Natural killer cell (primary cell): ENCODE measurements around the gene ARID1B. TPM values are rescaled to one million over a fixed set of nuclear protein-coding genes. Genes with fewer than 3 reads are reported as not detected.

Experiments used
- ATAC-seq, 3 donors: fragments of 150-1000 bp in 2 of 3; fragments of 200-7000 bp in 1 of 3; cut with Tn5 transposase; 1 replicate in 1 of 3; 2 replicates in 2 of 3; pipeline ENCODE4 v1.10.0; 2021; ENCODE audit warnings: mild to moderate bottlenecking in 2 of 3, moderate library complexity in 2 of 3
- DNase-seq, 2 donors: peaks; one replicate each; pipeline versions ENCODE4 v3.0.0 to v3.0.0-alpha.2; 2013 to 2021; ENCODE audit warnings: mixed read lengths in 1 of 2
- H3K27ac ChIP-seq: one replicate; pipeline ENCODE4 v1.5.1; 2013; ENCODE audit warnings: mild to moderate bottlenecking, low read length
- H3K27me3 ChIP-seq: one replicate; pipeline ENCODE4 v1.6.1; 2013; ENCODE audit warnings: low read length; ENCODE audit not compliant: control insufficient read depth, insufficient read depth
- H3K36me3 ChIP-seq: one replicate; pipeline ENCODE4 v1.6.1; 2013; ENCODE audit warnings: low read length; ENCODE audit not compliant: control insufficient read depth, insufficient read depth
- H3K4me1 ChIP-seq: one replicate; pipeline ENCODE4 v1.6.1; 2013; ENCODE audit warnings: low read length; ENCODE audit not compliant: control insufficient read depth, insufficient read depth
- H3K4me3 ChIP-seq: one replicate; pipeline ENCODE4 v1.5.1; 2013; ENCODE audit warnings: low read length
- H3K9me3 ChIP-seq: one replicate; pipeline ENCODE4 v1.6.1; 2013; ENCODE audit warnings: low read length; ENCODE audit not compliant: control insufficient read depth, insufficient read depth
- H3K27ac Mint-ChIP-seq, 2 donors: one replicate each; pipeline ENCODE4 v1.8.0; 2022; ENCODE audit warnings: mild to moderate bottlenecking in 2 of 2, mixed read lengths in 2 of 2, moderate library complexity in 1 of 2
- H3K27me3 Mint-ChIP-seq, 2 donors: one replicate each; pipeline ENCODE4 v1.8.0; 2022; ENCODE audit warnings: low read depth in 2 of 2, mixed read lengths in 2 of 2
- H3K36me3 Mint-ChIP-seq: one replicate; pipeline ENCODE4 v1.8.0; 2022; ENCODE audit warnings: mixed read lengths
- H3K4me1 Mint-ChIP-seq, 2 donors: one replicate each; pipeline ENCODE4 v1.8.0; 2022; ENCODE audit warnings: mixed read lengths in 2 of 2
- H3K4me3 Mint-ChIP-seq: one replicate; pipeline ENCODE4 v1.8.0; 2022; ENCODE audit warnings: mild to moderate bottlenecking, moderate library complexity, mixed read lengths
- H3K9me3 Mint-ChIP-seq, 2 donors: one replicate each; pipeline ENCODE4 v1.8.0; 2022; ENCODE audit warnings: mixed read lengths in 2 of 2
- WGBS: methylation state at CpG from one replicate; pipeline ENCODE4 v1.1.7; 2013; ENCODE audit warnings: missing lambda C conversion rate; ENCODE audit not compliant: insufficient coverage; 5-methylcytosine and 5-hydroxymethylcytosine counted together
- intact Hi-C: fragments of 100-400 bp; cut with micrococcal nuclease; formaldehyde crosslinking; loops from one replicate; pipeline ENCODE4 v1.14.2; 2022
- total RNA-seq, 4 donors: library from RNA; stranded (reverse); fragments of 120-200 nt in 1 of 4; gene quantifications; one replicate each; pipeline versions ENCODE4 v1.2.3 to v1.2.4, GENCODE V29; 2013 to 2022
- TF ChIP-seq, protein P1 (sequence below): fragments of 200-600 bp; IDR thresholded peaks from one replicate; pipeline ENCODE4 v1.8.0; 2022; ENCODE audit warnings: antibody characterized with exemption

Gene ARID1B
- total RNA-seq, 3 donors from 2014 or later (not counting 1 experiment from before 2014, with no cell fraction given), result 180 to 201 (median 189) TPM

DNA sequence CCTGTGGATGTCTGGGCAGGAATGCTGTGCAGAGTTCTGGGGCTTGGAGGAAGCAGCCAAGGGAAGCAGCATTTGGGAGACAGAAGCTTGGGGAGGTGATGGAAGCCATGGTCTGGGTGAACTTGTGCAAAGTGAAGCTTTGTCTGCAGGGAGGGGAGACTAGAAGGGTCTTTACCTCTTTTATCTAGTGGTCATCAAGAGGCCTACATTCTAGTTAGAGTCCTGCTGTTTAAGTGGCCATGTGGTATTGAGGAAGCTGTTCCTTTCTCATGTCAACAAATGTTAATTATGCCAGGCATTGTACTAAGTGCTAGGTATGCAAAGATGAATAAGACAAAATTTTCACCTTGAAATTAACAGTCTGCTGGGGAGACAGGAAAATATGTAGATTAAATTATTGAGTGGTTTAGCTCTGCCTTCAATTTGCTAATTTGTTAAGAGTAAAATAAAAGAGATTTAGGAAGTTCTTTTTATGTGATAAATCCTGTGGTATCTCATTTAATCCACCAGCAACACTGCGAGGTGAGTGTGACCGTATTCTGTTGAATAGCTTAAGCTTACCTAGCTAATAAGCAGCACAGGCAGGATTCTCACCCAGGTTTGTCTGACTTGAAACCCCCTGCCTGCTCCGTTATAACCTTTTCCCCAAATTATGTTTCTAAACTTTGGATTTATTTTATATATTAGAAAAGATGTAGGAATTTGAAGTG lies 43.1 kb downstream of the ARID1B start:
- H3K9me3 Mint-ChIP-seq, result no peaks in the 10 kb centered on the region
- H3K27ac Mint-ChIP-seq, result peak overlapping the region; percentile 11 to 65
- Histone ChIP-seq H3K27me3 (no peaks in the 10 kb centered on the region), H3K4me3 (no peak overlapping the region), H3K27ac (no peak overlapping the region), H3K36me3 (no peaks in the 10 kb centered on the region), H3K9me3 (no peaks in the 10 kb centered on the region), H3K4me1 (peaks cover 35% of the 10 kb centered on the region)
- DNase-seq, result no peak
- no peaks in the 10 kb centered on the region for H3K36me3 Mint-ChIP-seq
- 82% methylated on average over 3 of the region's 3 CpGs for WGBS
- peak overlapping the region; percentile 52 for H3K4me3 Mint-ChIP-seq
- TF ChIP-seq, protein P1, sequence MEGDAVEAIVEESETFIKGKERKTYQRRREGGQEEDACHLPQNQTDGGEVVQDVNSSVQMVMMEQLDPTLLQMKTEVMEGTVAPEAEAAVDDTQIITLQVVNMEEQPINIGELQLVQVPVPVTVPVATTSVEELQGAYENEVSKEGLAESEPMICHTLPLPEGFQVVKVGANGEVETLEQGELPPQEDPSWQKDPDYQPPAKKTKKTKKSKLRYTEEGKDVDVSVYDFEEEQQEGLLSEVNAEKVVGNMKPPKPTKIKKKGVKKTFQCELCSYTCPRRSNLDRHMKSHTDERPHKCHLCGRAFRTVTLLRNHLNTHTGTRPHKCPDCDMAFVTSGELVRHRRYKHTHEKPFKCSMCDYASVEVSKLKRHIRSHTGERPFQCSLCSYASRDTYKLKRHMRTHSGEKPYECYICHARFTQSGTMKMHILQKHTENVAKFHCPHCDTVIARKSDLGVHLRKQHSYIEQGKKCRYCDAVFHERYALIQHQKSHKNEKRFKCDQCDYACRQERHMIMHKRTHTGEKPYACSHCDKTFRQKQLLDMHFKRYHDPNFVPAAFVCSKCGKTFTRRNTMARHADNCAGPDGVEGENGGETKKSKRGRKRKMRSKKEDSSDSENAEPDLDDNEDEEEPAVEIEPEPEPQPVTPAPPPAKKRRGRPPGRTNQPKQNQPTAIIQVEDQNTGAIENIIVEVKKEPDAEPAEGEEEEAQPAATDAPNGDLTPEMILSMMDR, result no peak
- H3K27me3 Mint-ChIP-seq, result no peaks in the 10 kb centered on the region
- intact Hi-C loops, result no loop called here
- no peak for ATAC-seq
- H3K4me1 Mint-ChIP-seq, result peaks cover 81 to 83% of the 10 kb centered on the region in 2 donors

GRCh38 chr6:156821707-156822106 lies 44.5 kb downstream of the ARID1B start:
- H3K9me3 ChIP-seq, result no peaks in the 10 kb centered on the region
- H3K27ac Mint-ChIP-seq, result peak overlapping the region; percentile 39 to 77
- peaks cover 31% of the 10 kb centered on the region for H3K4me1 ChIP-seq
- WGBS, result 78% methylated on average over 1 of the region's 2 CpGs
- intact Hi-C loops, result no loop called here
- DNase-seq (no peak), ATAC-seq (no peak)
- H3K4me3 Mint-ChIP-seq, result peak overlapping the region; percentile 77
- no peaks in the 10 kb centered on the region for H3K36me3 ChIP-seq
- H3K27me3 Mint-ChIP-seq, result no peaks in the 10 kb centered on the region
- no peak overlapping the region for H3K4me3 ChIP-seq
- no peak overlapping the region for H3K27ac ChIP-seq
- TF ChIP-seq, protein P1, result no peak
- no peaks in the 10 kb centered on the region for H3K36me3 Mint-ChIP-seq
- no peaks in the 10 kb centered on the region for H3K27me3 ChIP-seq
- H3K4me1 Mint-ChIP-seq, result peaks cover 80 to 84% of the 10 kb centered on the region in 2 donors
- no peaks in the 10 kb centered on the region for H3K9me3 Mint-ChIP-seq

GRCh38 chr6:156822747-156823206 lies 45.6 kb downstream of the ARID1B start:
- DNase-seq, result no peak

More at GRCh38 chr6:156822747-156823206, 45.6 kb downstream of the ARID1B start:
- peaks cover 83 to 89% of the 10 kb centered on the region in 2 donors for H3K4me1 Mint-ChIP-seq
- Histone ChIP-seq H3K36me3 (no peaks in the 10 kb centered on the region), H3K9me3 (no peaks in the 10 kb centered on the region), H3K27ac (no peak overlapping the region), H3K27me3 (no peaks in the 10 kb centered on the region), H3K4me3 (no peak overlapping the region), H3K4me1 (peaks cover 31% of the 10 kb centered on the region)
- peak overlapping the region; percentile 39 to 77 for H3K27ac Mint-ChIP-seq
- TF ChIP-seq, protein P1, result no peak
- intact Hi-C loops, result no loop called here
- no peaks in the 10 kb centered on the region for H3K9me3 Mint-ChIP-seq
- H3K27me3 Mint-ChIP-seq, result no peaks in the 10 kb centered on the region
- ATAC-seq, result peak; percentile 31 to 60 (median 50)
- peak overlapping the region; percentile 77 for H3K4me3 Mint-ChIP-seq
- no peaks in the 10 kb centered on the region for H3K36me3 Mint-ChIP-seq
- WGBS, result 59% methylated on average over 14 of the region's 14 CpGs
